Endothelial cell (in vitro differentiated cells): ENCODE data around the gene PRPF31. TPM values are rescaled to one million over a fixed set of nuclear protein-coding genes. Genes with fewer than 3 reads are reported as not detected.
A peak's percentile ranks its signal among the peaks of the same experiment; 100 is the strongest.

Source experiments
- DNase-seq: peaks from one replicate; pipeline ENCODE4 v3.0.0; 2021; ENCODE audit warnings: low spot score
- H3K27ac Mint-ChIP-seq: one replicate; pipeline ENCODE4 v1.8.0; 2021; ENCODE audit warnings: mixed read lengths, inconsistent platforms; ENCODE audit not compliant: unreplicated experiment
- H3K27me3 Mint-ChIP-seq: one replicate; pipeline ENCODE4 v1.8.0; 2021; ENCODE audit warnings: mild to moderate bottlenecking, moderate library complexity, mixed read lengths, inconsistent platforms; ENCODE audit not compliant: unreplicated experiment
- H3K36me3 Mint-ChIP-seq: one replicate; pipeline ENCODE4 v1.8.0; 2021; ENCODE audit warnings: mild to moderate bottlenecking, low read depth, mixed read lengths, inconsistent platforms; ENCODE audit not compliant: unreplicated experiment
- H3K4me1 Mint-ChIP-seq: one replicate; pipeline ENCODE4 v1.8.0; 2021; ENCODE audit warnings: mild to moderate bottlenecking, mixed read lengths, inconsistent platforms; ENCODE audit not compliant: unreplicated experiment
- H3K4me3 Mint-ChIP-seq: one replicate; pipeline ENCODE4 v1.8.0; 2021; ENCODE audit warnings: mild to moderate bottlenecking, mixed read lengths, inconsistent platforms; ENCODE audit not compliant: unreplicated experiment
- H3K9me3 Mint-ChIP-seq: one replicate; pipeline ENCODE4 v1.8.0; 2021; ENCODE audit warnings: mixed read lengths, inconsistent platforms; ENCODE audit not compliant: unreplicated experiment
- total RNA-seq: library from RNA; stranded (reverse); fragmentation: NEBNext Ultra II Directional; extraction: Animal tissue kit (Norgen Biotek cat#: 25700); gene quantifications from one replicate; pipeline ENCODE4 v1.2.1, GENCODE V29; 2021; ENCODE audit not compliant: unreplicated experiment
- TF ChIP-seq, protein P1 (sequence below): fragments of 200-600 bp; sonication (generic); IDR thresholded peaks from one replicate; pipeline ENCODE4 v1.5.0; 2021; ENCODE audit warnings: antibody characterized with exemption; ENCODE audit not compliant: unreplicated experiment

Gene PRPF31
- total RNA-seq, 1 donor from 2014 or later = 71.7 TPM

DNA sequence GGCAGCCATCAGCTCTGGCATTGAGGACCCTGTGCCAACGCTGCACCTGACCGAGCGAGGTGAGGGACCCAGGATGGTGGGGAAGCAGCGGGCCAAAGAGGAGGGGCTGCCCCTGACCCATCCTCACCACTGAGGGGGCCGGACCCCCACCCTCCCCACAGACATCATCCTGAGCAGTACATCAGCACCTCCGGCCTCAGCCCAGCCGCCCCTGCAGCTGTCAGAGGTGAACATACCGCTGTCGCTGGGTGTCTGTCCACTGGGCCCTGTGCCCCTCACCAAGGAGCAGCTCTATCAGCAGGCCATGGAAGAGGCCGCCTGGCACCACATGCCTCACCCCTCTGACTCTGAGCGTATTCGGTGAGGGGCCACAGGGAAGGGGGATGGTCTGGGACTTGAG, 36.7 kb downstream of the PRPF31 start:
- Mint-ChIP-seq H3K27me3 (peaks cover 11% of the 10 kb centered on the region), H3K9me3 (no peaks in the 10 kb centered on the region), H3K4me1 (peaks cover 19% of the 10 kb centered on the region), H3K4me3 (no peak overlapping the region), H3K36me3 (peaks cover 44% of the 10 kb centered on the region), H3K27ac (no peak overlapping the region)
- no peak for DNase-seq
- TF ChIP-seq, protein P1, sequence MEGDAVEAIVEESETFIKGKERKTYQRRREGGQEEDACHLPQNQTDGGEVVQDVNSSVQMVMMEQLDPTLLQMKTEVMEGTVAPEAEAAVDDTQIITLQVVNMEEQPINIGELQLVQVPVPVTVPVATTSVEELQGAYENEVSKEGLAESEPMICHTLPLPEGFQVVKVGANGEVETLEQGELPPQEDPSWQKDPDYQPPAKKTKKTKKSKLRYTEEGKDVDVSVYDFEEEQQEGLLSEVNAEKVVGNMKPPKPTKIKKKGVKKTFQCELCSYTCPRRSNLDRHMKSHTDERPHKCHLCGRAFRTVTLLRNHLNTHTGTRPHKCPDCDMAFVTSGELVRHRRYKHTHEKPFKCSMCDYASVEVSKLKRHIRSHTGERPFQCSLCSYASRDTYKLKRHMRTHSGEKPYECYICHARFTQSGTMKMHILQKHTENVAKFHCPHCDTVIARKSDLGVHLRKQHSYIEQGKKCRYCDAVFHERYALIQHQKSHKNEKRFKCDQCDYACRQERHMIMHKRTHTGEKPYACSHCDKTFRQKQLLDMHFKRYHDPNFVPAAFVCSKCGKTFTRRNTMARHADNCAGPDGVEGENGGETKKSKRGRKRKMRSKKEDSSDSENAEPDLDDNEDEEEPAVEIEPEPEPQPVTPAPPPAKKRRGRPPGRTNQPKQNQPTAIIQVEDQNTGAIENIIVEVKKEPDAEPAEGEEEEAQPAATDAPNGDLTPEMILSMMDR = no peak

DNA sequence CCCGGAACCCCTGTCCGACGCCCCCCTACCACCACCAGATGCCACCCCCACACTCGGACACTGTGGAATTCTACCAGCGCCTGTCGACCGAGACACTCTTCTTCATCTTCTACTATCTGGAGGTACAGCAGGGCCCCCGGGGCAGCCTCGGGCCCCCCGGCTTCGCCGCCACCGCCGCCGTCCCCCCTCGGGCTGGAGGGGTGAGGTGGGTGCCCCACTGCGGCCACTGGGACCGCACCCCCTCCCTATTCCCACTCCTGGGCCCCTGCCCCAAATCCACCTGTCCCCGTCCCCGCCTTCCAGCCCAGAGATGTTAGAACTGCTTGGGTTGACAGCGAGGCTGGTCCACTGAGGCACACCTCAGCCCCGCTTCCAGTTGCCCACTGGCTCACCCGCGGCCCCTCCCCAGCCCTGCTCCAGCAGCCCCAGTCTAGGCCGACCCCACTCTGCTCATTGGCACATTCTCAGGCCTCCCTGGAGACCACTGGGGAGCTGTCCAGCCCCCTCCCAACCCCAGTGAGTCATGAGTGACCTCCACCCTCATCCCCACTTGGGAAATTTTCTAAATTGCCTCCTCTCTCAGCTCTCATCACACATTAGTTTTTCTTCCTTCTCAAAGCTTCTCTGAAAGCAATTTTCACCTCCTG, 37.4 kb downstream of the PRPF31 start:
- Mint-ChIP-seq H3K27ac (peak overlapping the region; percentile 82), H3K4me1 (peaks cover 17% of the 10 kb centered on the region)

DNA sequence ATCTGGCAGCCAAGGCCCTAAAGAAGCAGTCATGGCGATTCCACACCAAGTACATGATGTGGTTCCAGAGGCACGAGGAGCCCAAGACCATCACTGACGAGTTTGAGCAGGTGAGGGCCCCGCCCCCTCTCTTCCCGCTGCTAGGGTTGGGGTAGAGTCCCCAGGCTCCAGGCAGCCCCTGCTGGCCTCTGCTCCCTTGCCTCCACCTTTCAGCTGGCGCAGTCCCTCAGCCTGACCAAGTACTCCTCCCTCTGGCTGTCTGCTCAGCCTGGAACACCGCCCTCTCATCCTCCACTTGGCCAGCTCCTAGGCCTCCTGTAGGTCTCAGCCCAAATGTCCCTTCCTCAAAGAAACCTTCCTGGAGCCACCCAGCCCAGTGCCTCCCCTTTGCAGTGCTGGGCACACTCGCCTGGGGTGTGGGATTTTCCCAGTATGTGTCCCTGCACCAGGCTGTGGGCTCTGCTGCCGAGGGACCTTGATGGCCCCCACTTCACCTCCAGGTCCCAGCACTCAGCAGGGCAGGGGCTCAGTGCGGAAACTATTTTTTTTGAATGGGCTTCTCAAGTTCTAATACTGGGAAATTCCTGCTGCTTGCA, 38.3 kb downstream of the PRPF31 start:
- Mint-ChIP-seq H3K9me3 (no peaks in the 10 kb centered on the region), H3K36me3 (peaks cover 36% of the 10 kb centered on the region), H3K4me1 (peaks cover 17% of the 10 kb centered on the region), H3K4me3 (peak overlapping the region; percentile 62), H3K27ac (peak overlapping the region; percentile 67), H3K27me3 (peaks cover 17% of the 10 kb centered on the region)
- TF ChIP-seq, protein P1 = no peak
- no peak for DNase-seq

More for the DNA sequence above, 37.4 kb downstream of the PRPF31 start:
- Mint-ChIP-seq H3K36me3 (peaks cover 39% of the 10 kb centered on the region), H3K27me3 (peaks cover 11% of the 10 kb centered on the region), H3K4me3 (peak overlapping the region; percentile 88), H3K9me3 (no peaks in the 10 kb centered on the region)
- DNase-seq = no peak
- TF ChIP-seq, protein P1 = no peak

DNA sequence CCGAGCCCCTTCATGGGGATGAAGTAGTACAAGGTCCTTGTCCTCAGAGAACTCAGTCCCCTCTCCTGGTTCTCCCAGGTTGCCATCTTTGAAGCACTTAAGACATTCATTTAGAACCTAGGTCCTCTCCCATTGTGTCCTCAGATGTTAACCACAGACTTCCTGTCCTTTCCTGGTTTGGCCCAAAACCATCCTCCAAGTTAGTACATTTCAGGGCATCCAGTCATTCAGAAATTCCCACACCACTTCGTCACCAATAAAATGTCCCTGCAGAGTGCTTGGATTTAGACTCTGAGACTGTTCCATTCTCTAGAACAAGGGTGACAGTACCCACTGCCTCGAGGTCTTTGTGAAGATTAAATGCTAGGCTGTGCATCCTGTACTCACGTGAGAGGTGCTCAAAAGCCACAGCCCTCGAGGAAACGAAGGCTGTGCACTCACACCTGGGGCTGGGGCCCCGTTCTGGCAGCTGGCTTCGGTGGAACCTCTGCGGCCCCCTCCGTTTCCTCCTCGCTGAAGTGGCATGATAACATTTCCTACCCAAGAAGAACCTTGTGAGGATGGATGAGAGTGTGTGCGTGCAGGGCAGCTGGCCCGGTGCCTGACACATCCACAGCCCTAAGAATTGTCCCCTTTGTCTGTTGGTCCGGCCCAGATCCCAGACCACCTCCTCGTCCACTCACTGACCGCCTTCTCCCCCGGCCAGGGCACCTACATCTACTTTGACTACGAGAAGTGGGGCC, 39.2 kb downstream of the PRPF31 start:
- Mint-ChIP-seq H3K27ac (no peak overlapping the region), H3K36me3 (peaks cover 30% of the 10 kb centered on the region), H3K4me3 (peak overlapping the region; percentile 62), H3K9me3 (no peaks in the 10 kb centered on the region), H3K4me1 (peaks cover 15% of the 10 kb centered on the region), H3K27me3 (peaks cover 20% of the 10 kb centered on the region)
- DNase-seq = no peak
- TF ChIP-seq, protein P1 = no peak

DNA sequence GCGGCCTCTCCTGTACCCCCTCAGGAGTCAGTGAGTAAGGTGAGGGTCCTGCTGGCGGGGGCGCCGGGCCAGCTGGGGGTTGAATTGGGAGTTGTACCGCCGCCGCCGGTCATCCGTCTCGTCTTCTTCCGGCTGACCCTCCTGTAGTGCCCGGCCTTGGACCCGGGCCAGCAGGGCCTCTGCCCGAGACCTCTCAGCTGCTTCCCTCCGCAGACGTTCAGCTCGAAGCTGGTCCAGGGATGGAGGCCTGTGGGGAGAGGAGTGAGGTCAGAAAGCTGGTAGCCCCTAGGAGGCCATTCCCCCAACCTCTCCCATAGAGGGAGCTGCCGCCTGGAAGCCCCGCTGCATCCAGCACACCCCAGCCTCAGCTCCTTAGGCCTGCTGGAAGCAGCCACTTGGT, 40.1 kb downstream of the PRPF31 start:
- Mint-ChIP-seq H3K9me3 (no peaks in the 10 kb centered on the region), H3K4me3 (no peak overlapping the region), H3K4me1 (peaks cover 21% of the 10 kb centered on the region), H3K36me3 (peaks cover 29% of the 10 kb centered on the region), H3K27me3 (peaks cover 22% of the 10 kb centered on the region), H3K27ac (no peak overlapping the region)
- no peak for DNase-seq
- TF ChIP-seq, protein P1 = no peak
